ENCODE measurements around the gene GAN. TPM values are rescaled to one million over a fixed set of nuclear protein-coding genes. Genes with fewer than 3 reads are reported as not detected.
"Not testable (repeated sequence)": the region's sequence is repeated elsewhere in the genome, so short reads cannot be mapped to it uniquely, and the experiment has no call there.

Gene GAN
- total and polyA plus RNA-seq, 10 of the 15 experiments (the other 5 are each of a cell fraction or from before 2014, with no cell fraction given): 0.42 to 8.4 (median 2.5) TPM

DNA sequence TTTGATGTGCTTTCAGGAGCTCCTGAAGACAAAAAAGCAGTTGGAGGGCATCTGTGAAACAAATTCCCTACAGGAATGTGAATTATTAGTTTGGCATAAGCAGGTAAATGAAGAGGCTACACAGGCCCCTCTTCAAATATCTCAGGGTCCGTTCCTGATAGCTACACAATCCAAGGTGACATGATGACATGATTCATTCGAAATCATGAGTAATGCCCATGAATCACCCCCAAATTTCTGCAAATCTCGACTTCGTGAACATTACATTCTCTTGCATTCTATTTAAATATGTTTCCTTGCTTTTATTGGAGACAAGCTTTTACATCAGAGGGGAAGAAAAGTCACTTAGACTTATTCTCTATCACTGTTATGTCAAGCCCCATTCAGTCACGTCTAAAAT lies 22.3 kb downstream of the GAN start:
- SMC1A ChIA-PET (ENCODE audit: uncharacterized antibody, unreplicated experiment): no interaction called here

GRCh38 chr16:81345172-81345571 lies 30.4 kb downstream of the GAN start:
- not testable (repeated sequence) for DNase-seq (ENCODE audit: low read depth, low spot score)

More for the DNA sequence above, 22.3 kb downstream of the GAN start:
- H3K4me3 ChIP-seq: no peak overlapping the region
- BruUV-seq (replicated peaks): no TSS peak
- WGBS (ENCODE audit: insufficient coverage, insufficient replicate concordance, low lambda C conversion rate, missing lambda C conversion rate): 93% methylated on average over 5 of the region's 5 CpGs
- peaks cover 4% of the 10 kb centered on the region for H3K4me1 ChIP-seq (ENCODE audit: control insufficient read depth, insufficient read depth, low read length)
- intact Hi-C loops (cut with micrococcal nuclease; ENCODE audit: unreplicated experiment) (no loop called here), in situ Hi-C loops (cut with MboI) (no loop called here)
- FAIRE-seq: no peak
- no peak overlapping the region for H2AFZ ChIP-seq (ENCODE audit: control insufficient read depth, low read depth, low read length)
- TF ChIP-seq KDM1A (IDR thresholded peaks at IDR 0.05; ENCODE audit: borderline replicate concordance) (no peak), ZZZ3 (IDR thresholded peaks at IDR 0.05; ENCODE audit: control insufficient read depth, insufficient read length, low read depth) (no peak), MEF2A (IDR thresholded peaks at IDR 0.05; ENCODE audit: insufficient read depth, low read depth, low read length) (no peak), SIX5 (IDR thresholded peaks at IDR 0.05; ENCODE audit: low read depth, low read length, severe bottlenecking) (no peak), MEF2B (IDR thresholded peaks at IDR 0.05; ENCODE audit: partially characterized antibody, poor library complexity, severe bottlenecking) (no peak), TAF1 (IDR thresholded peaks at IDR 0.05; ENCODE audit: borderline replicate concordance, low read depth, low read length) (no peak), CHD1 (IDR thresholded peaks at IDR 0.05; ENCODE audit: low read depth, low read length) (no peak), SMAD5 (IDR thresholded peaks at IDR 0.05; ENCODE audit: low read depth) (no peak), ASH2L (IDR thresholded peaks at IDR 0.05; ENCODE audit: borderline replicate concordance, low read depth) (no peak), ESRRA (IDR thresholded peaks at IDR 0.05; ENCODE audit: low read length) (no peak)
- TF ChIP-seq, protein P1, sequence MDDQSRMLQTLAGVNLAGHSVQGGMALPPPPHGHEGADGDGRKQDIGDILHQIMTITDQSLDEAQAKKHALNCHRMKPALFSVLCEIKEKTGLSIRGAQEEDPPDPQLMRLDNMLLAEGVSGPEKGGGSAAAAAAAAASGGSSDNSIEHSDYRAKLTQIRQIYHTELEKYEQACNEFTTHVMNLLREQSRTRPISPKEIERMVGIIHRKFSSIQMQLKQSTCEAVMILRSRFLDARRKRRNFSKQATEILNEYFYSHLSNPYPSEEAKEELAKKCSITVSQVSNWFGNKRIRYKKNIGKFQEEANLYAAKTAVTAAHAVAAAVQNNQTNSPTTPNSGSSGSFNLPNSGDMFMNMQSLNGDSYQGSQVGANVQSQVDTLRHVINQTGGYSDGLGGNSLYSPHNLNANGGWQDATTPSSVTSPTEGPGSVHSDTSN (IDR thresholded peaks at IDR 0.05; ENCODE audit: insufficient replicate concordance, low read depth, low read length): no peak
- TF ChIP-seq, protein P2, sequence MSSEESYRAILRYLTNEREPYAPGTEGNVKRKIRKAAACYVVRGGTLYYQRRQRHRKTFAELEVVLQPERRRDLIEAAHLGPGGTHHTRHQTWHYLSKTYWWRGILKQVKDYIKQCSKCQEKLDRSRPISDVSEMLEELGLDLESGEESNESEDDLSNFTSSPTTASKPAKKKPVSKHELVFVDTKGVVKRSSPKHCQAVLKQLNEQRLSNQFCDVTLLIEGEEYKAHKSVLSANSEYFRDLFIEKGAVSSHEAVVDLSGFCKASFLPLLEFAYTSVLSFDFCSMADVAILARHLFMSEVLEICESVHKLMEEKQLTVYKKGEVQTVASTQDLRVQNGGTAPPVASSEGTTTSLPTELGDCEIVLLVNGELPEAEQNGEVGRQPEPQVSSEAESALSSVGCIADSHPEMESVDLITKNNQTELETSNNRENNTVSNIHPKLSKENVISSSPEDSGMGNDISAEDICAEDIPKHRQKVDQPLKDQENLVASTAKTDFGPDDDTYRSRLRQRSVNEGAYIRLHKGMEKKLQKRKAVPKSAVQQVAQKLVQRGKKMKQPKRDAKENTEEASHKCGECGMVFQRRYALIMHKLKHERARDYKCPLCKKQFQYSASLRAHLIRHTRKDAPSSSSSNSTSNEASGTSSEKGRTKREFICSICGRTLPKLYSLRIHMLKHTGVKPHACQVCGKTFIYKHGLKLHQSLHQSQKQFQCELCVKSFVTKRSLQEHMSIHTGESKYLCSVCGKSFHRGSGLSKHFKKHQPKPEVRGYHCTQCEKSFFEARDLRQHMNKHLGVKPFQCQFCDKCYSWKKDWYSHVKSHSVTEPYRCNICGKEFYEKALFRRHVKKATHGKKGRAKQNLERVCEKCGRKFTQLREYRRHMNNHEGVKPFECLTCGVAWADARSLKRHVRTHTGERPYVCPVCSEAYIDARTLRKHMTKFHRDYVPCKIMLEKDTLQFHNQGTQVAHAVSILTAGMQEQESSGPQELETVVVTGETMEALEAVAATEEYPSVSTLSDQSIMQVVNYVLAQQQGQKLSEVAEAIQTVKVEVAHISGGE (CRISPR knock-in tag; IDR thresholded peaks at IDR 0.05): no peak
- TF ChIP-seq, protein P3, sequence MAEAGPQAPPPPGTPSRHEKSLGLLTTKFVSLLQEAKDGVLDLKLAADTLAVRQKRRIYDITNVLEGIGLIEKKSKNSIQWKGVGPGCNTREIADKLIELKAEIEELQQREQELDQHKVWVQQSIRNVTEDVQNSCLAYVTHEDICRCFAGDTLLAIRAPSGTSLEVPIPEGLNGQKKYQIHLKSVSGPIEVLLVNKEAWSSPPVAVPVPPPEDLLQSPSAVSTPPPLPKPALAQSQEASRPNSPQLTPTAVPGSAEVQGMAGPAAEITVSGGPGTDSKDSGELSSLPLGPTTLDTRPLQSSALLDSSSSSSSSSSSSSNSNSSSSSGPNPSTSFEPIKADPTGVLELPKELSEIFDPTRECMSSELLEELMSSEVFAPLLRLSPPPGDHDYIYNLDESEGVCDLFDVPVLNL (IDR thresholded peaks at IDR 0.05; ENCODE audit: low read depth, low read length): no peak
- POLR2A ChIA-PET: no interaction called here
- no peaks in the 10 kb centered on the region for H3K36me3 ChIP-seq (ENCODE audit: control insufficient read depth in 2 of 2, insufficient read depth in 2 of 2, low read length in 1 of 2)
- no peaks in the 10 kb centered on the region; the same call in 1 of the 2 replicates for H3K79me2 ChIP-seq (ENCODE audit: control insufficient read depth, insufficient read depth, low read length)
- H3K27ac ChIP-seq (ENCODE audit: control insufficient read depth, insufficient read depth): no peak overlapping the region
- RAD21 ChIA-PET (ENCODE audit: unreplicated experiment): interaction anchor here (0.7 kb wide), 1 partner anchor 132 kb away, joined by 3 read pairs; no protein-coding TSS in a partner anchor
- no peak overlapping the region for H3K9ac ChIP-seq (ENCODE audit: control insufficient read depth, insufficient read depth, low read length)
- H3K4me2 ChIP-seq (ENCODE audit: control insufficient read depth, insufficient read depth): no peak overlapping the region
- ATAC-seq: no peak
- no peaks in the 10 kb centered on the region for H3K9me3 ChIP-seq (replicated peaks; ENCODE audit: control insufficient read depth, insufficient read depth, low read length)
- no peak for DNase-seq (ENCODE audit: low read depth, low spot score)
- CTCF ChIA-PET: interaction anchor here (2.0 kb wide), 1 partner anchor 28 kb away, joined by 6 read pairs; no protein-coding TSS in a partner anchor
- H3K27me3 ChIP-seq (replicated peaks in 1 of 2; ENCODE audit: control insufficient read depth in 2 of 2, insufficient read depth in 2 of 2, low read length in 1 of 2): no peaks in the 10 kb centered on the region
- no peaks in the 10 kb centered on the region for H4K20me1 ChIP-seq (ENCODE audit: control insufficient read depth, insufficient read depth)

More at GRCh38 chr16:81345172-81345571, 30.4 kb downstream of the GAN start:
- intact Hi-C loops (cut with micrococcal nuclease; ENCODE audit: unreplicated experiment); ATAC-seq; FAIRE-seq; H3K4me2 ChIP-seq (ENCODE audit: control insufficient read depth, insufficient read depth); H3K9ac ChIP-seq (ENCODE audit: control insufficient read depth, insufficient read depth, low read length); BruUV-seq (replicated peaks); H3K4me3 ChIP-seq; H2AFZ ChIP-seq (ENCODE audit: control insufficient read depth, low read depth, low read length); CTCF ChIA-PET; H3K27ac ChIP-seq (ENCODE audit: control insufficient read depth, insufficient read depth); in situ Hi-C loops (cut with MboI); POLR2A ChIA-PET; H3K27me3 ChIP-seq (replicated peaks in 1 of 2; ENCODE audit: control insufficient read depth in 2 of 2, insufficient read depth in 2 of 2, low read length in 1 of 2); H3K9me3 ChIP-seq (replicated peaks; ENCODE audit: control insufficient read depth, insufficient read depth, low read length); H3K79me2 ChIP-seq (ENCODE audit: control insufficient read depth, insufficient read depth, low read length); H4K20me1 ChIP-seq (ENCODE audit: control insufficient read depth, insufficient read depth); SMC1A ChIA-PET (ENCODE audit: uncharacterized antibody, unreplicated experiment); H3K36me3 ChIP-seq (ENCODE audit: control insufficient read depth in 2 of 2, insufficient read depth in 2 of 2, low read length in 1 of 2); H3K4me1 ChIP-seq (ENCODE audit: control insufficient read depth, insufficient read depth, low read length); RAD21 ChIA-PET (ENCODE audit: unreplicated experiment): not testable (repeated sequence)
- 86% methylated on average over 3 of the region's 3 CpGs for WGBS (ENCODE audit: insufficient coverage, insufficient replicate concordance, low lambda C conversion rate, missing lambda C conversion rate)
